Prostate gland (tissue), 2 donors: ENCODE results near the gene THBS2.

Experiments
- CTCF ChIP-seq, 4 experiments: fragments of 200-600 bp in 2 of 4; fragments of 450-650 bp in 2 of 4; sonication (generic) in 2 of 4; IDR thresholded peaks; 1 replicate in 3 of 4; 2 replicates in 1 of 4; pipeline ENCODE4 v1.5.1; 2016 to 2019; ENCODE audit warnings: antibody characterized with exemption in 4 of 4, mild to moderate bottlenecking in 2 of 4, moderate library complexity in 2 of 4
- POLR2AphosphoS5 ChIP-seq: sonication (generic); formaldehyde crosslinking; IDR thresholded peaks from one replicate; pipeline ENCODE4 v1.6.1; 2017; ENCODE audit warnings: antibody characterized with exemption

GRCh38 chr6:169229615-169230321 is 23.9 kb downstream of the THBS2 start:
- TF ChIP-seq CTCF (IDR thresholded peaks at IDR 0.05), result no peak
- no peak for TF ChIP-seq POLR2AphosphoS5
